Naive B cell (primary cell): ENCODE measurements around the gene DLK1. TPM values are rescaled to one million over a fixed set of nuclear protein-coding genes. Genes with fewer than 3 reads are reported as not detected.

Experiments used
- ATAC-seq, 2 donors: fragments of 150-1000 bp; cut with Tn5 transposase; 2 replicates each; pipeline ENCODE4 v1.10.0; 2021; ENCODE audit warnings: low read depth in 2 of 2, mild to moderate bottlenecking in 2 of 2, moderate library complexity in 2 of 2
- DNase-seq: peaks from one replicate; pipeline ENCODE4 v3.0.0; 2022
- H3K27ac Mint-ChIP-seq, 6 donors: one replicate each; pipeline ENCODE4 v1.8.0; 2020 to 2022; ENCODE audit warnings: mild to moderate bottlenecking in 6 of 6, mixed read lengths in 6 of 6, moderate library complexity in 5 of 6, inconsistent platforms in 2 of 6
- H3K27me3 Mint-ChIP-seq, 3 donors: one replicate each; pipeline ENCODE4 v1.8.0; 2021 to 2022; ENCODE audit warnings: mixed read lengths in 3 of 3, mild to moderate bottlenecking in 1 of 3
- H3K36me3 Mint-ChIP-seq, 2 donors: one replicate each; pipeline ENCODE4 v1.8.0; 2020 to 2022; ENCODE audit warnings: mixed read lengths in 2 of 2, inconsistent platforms in 1 of 2, mild to moderate bottlenecking in 1 of 2
- H3K4me1 Mint-ChIP-seq, 3 donors: one replicate each; pipeline ENCODE4 v1.8.0; 2020 to 2022; ENCODE audit warnings: mixed read lengths in 3 of 3, inconsistent platforms in 1 of 3, mild to moderate bottlenecking in 1 of 3, moderate library complexity in 1 of 3
- H3K4me3 Mint-ChIP-seq, 8 donors: one replicate each; pipeline ENCODE4 v1.8.0; 2020 to 2022; ENCODE audit warnings: mild to moderate bottlenecking in 8 of 8, mixed read lengths in 8 of 8, moderate library complexity in 8 of 8, inconsistent platforms in 2 of 8
- H3K9me3 Mint-ChIP-seq, 7 donors: one replicate each; pipeline ENCODE4 v1.8.0; 2020 to 2022; ENCODE audit warnings: mixed read lengths in 7 of 7, mild to moderate bottlenecking in 5 of 7, inconsistent platforms in 2 of 7, moderate library complexity in 1 of 7
- polyA plus RNA-seq, 6 donors: library from polyadenylated mRNA; unstranded; fragments of 300-500 nt; fragmentation: Illumina TruSeq; gene quantifications; one replicate each; pipeline ENCODE4 v1.2.3, GENCODE V29; 2021; ENCODE audit warnings: low read depth in 6 of 6

DLK1 gene
- polyA plus RNA-seq, 6 donors from 2014 or later: not detected

DNA sequence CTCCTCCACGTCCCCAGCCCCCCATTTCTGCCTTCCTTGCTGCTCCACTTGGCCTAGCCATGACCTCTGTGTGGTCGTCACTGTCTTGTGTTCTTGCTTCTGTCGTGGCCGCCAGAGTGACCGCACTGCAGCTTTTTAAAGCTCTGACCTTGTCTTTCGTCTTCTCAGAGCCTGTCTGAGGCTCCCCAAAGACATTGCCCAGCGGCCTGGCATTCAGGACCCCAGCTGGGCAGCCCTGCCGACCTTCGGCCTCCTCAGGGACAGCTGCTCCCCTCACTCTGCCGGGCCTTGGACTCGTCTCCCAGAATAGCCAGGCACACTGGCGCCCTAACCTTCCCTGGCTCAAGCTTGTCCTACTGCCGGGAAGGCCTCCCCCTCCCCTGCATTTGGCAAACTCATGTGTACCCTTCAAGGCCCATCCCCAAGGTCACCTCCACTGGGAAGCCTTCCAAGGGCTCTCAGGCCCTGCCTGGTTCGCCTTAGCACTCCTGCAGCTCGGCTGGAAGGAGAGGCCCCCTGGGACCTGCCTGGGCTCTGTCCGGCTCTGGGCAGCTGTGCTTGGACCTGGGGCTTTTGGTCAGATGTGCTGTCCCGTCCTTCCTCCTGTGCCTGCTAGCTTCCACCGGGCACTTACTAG, 15.7 kb upstream of the DLK1 start:
- H3K27me3 Mint-ChIP-seq: peaks cover 18 to 49% (median 46%) of the 10 kb centered on the region in 3 donors
- no peak for DNase-seq

DNA sequence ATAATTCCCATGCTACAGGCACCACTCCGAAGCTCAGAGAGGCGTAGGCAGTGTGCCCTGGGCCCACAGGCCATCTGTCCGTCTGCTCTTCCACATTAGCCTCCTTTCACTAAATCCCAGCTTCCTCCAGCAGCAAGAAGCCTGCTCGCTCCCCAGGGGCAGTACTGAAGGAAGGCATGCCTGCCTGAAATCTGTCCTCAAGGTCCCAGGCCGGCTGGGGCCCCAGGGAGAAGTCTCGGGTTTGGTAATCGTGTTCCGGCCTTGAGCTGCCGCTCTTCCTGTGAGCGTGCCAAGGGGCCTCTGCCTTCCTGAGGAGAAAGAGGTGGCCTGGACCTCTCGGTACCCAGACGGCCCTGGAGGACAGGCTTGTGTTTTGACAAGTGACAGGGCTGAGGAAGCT, 15.2 kb upstream of the DLK1 start:
- no peak for DNase-seq

More for the DNA sequence above, 15.7 kb upstream of the DLK1 start:
- peaks cover 15 to 25% (median 22%) of the 10 kb centered on the region in 3 donors for H3K4me1 Mint-ChIP-seq
- H3K4me3 Mint-ChIP-seq: peak overlapping the region in 2 of 8 donors; percentile 13 to 63
- ATAC-seq: no peak
- no peak overlapping the region for H3K27ac Mint-ChIP-seq
- H3K9me3 Mint-ChIP-seq: peaks cover 0 to 5% (median 1%) of the 10 kb centered on the region in 7 donors
- H3K36me3 Mint-ChIP-seq: peaks cover 0 to under 1% of the 10 kb centered on the region in 2 donors

DNA sequence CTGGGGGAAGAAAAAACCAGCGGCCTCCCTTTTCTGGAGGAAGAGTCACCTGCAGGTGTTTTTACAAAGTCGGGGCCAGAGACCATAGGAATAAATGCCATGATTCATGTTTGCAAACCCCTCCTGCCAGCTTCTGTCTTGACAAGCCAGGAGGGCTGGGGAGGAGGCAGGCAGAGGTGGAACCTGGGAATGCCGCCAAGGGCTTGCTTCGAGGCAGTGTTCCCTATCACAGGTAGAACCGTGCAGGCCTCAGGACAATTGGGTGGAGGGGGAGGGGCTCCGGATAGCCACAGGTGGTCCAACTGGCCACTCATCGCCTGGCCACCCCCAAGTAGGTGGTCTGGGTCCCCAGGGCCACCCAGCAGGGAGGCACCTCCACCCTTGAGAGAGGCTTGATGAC, 14.2 kb upstream of the DLK1 start:
- H3K36me3 Mint-ChIP-seq: peaks cover 0 to 7% of the 10 kb centered on the region in 2 donors
- H3K27me3 Mint-ChIP-seq: peaks cover 16 to 50% (median 49%) of the 10 kb centered on the region in 3 donors
- ATAC-seq: no peak
- H3K4me1 Mint-ChIP-seq: peaks cover 19 to 32% (median 24%) of the 10 kb centered on the region in 3 donors
- H3K27ac Mint-ChIP-seq: no peak overlapping the region
- H3K9me3 Mint-ChIP-seq: peaks cover 0 to 10% (median 4%) of the 10 kb centered on the region in 7 donors
- no peak overlapping the region for H3K4me3 Mint-ChIP-seq
- no peak for DNase-seq

More for the DNA sequence above, 15.2 kb upstream of the DLK1 start:
- Mint-ChIP-seq H3K9me3 (peaks cover 0 to 9% (median 4%) of the 10 kb centered on the region in 7 donors), H3K36me3 (peaks cover 0 to 6% of the 10 kb centered on the region in 2 donors), H3K4me1 (peaks cover 15 to 29% (median 24%) of the 10 kb centered on the region in 3 donors), H3K4me3 (no peak overlapping the region), H3K27me3 (peaks cover 18 to 51% (median 50%) of the 10 kb centered on the region in 3 donors), H3K27ac (no peak overlapping the region)
- ATAC-seq: no peak

DNA sequence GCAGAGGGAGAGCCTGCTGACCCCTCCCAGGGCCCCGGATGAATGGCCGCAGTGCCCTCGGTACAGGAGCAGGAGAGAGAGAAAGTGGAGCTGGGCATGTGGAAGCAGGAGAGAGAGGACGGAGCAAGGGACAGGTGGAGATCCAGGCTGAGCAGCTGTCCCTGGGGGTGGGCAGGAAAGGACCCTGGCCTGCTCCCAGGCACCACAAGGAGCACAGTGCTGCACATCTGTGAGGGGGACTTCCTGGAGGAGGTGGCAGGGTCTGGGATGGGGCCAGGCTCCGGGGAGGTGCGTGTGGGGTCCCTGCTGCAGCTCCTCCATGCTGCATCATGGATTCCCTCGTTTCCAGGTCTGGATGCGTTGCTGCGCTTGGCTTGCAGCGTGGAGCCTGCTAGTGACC, 13.0 kb upstream of the DLK1 start:
- Mint-ChIP-seq H3K36me3 (peaks cover 0 to 7% of the 10 kb centered on the region in 2 donors), H3K9me3 (peaks cover 0 to 10% (median 4%) of the 10 kb centered on the region in 7 donors), H3K4me3 (no peak overlapping the region), H3K27me3 (peaks cover 23 to 62% (median 61%) of the 10 kb centered on the region in 3 donors), H3K27ac (peak overlapping the region in 3 of 6 donors; percentile 15 to 37 (median 35)), H3K4me1 (peaks cover 20 to 33% (median 24%) of the 10 kb centered on the region in 3 donors)
- no peak for DNase-seq
- ATAC-seq: no peak

DNA sequence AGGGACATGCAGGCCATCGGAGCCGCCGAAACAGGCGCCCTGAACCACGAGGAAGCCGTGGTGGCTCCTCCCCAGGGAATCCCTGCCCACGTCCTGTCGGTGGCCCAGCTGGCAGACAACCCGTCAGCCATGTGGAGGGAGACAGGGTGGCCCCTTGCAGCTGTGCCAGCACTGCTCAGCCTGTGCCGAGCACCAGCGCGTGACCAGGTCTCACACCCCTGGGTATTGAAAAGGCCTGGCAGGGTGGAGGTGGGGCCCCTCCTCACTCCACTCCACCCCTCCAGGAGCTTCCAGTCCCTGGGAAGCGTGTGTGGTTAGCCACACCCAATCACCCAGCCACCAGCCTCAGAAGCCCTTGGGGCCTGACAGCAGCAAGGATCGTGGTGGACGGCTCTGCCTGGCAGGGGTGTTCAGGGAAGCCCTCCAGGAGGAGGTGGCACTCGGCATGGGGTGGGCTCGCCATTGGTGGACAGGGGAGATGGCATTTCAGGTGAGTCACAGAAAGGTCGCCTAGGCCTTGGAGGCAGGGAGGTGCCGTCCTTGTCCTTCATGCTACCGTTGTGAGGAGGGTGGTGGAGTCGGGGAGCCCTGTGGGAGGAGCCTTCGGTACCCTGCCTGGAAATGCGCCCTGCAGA, 12.3 kb upstream of the DLK1 start:
- ATAC-seq: peak; percentile 69 to 84
- Mint-ChIP-seq H3K27ac (peak overlapping the region in 2 of 6 donors; percentile 35 to 54), H3K27me3 (peaks cover 28 to 69% (median 68%) of the 10 kb centered on the region in 3 donors), H3K4me3 (peak overlapping the region in 1 of 8 donors; percentile 20), H3K36me3 (peaks cover 0 to 7% of the 10 kb centered on the region in 2 donors), H3K4me1 (peaks cover 20 to 33% (median 24%) of the 10 kb centered on the region in 3 donors), H3K9me3 (peaks cover 0 to 10% (median 4%) of the 10 kb centered on the region in 7 donors)
- DNase-seq: peak; percentile 38

DNA sequence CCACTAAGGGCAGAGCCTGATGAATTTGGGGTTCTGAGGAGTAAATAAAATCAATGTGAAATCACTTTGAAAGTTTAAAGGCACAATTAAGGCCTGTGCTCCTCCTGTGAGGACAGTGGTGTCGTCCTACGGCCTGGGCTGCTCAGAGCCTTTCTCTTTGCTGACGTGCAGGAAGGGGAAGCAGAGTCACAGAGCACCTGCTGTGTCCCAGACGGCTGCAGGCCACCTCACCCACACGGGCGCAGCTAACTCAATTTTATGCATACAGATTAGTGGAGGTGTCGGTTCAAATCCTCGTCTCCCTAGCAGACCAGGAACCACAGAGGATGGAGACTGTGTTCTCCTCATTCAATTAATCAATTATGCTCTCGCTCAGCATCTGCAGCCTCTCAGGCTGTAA, 11.4 kb upstream of the DLK1 start:
- DNase-seq: peak; percentile 19
- peaks cover 0 to 7% of the 10 kb centered on the region in 2 donors for H3K36me3 Mint-ChIP-seq
- peak in 1 of 2 donors; percentile 39 for ATAC-seq
- H3K4me3 Mint-ChIP-seq: no peak overlapping the region
- peaks cover 20 to 33% (median 22%) of the 10 kb centered on the region in 3 donors for H3K4me1 Mint-ChIP-seq
- H3K9me3 Mint-ChIP-seq: peaks cover 0 to 8% (median 4%) of the 10 kb centered on the region in 7 donors
- H3K27me3 Mint-ChIP-seq: peaks cover 28 to 76% (median 75%) of the 10 kb centered on the region in 3 donors
- H3K27ac Mint-ChIP-seq: peak overlapping the region in 2 of 6 donors; percentile 45 to 47

DNA sequence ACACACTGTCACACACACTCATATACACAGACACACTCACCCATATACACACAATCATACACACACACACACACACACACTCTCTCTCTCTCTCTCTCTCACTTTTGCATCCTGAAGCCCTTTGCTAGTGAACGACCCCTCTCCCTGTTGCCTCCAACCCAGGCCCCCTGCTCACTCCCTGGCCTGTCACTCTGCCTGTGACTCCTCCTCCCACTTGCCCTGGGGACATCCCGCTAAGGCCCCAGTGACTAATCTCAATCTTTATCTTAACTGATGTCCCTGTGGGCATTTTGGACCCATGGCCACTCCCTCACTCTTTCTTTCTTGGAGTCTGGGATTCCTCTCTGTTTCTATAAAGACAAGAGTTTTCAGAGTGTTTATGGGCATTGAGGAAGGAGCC, 10.9 kb upstream of the DLK1 start:
- DNase-seq: no peak
- no peak for ATAC-seq
- H3K27ac Mint-ChIP-seq: peak overlapping the region in 1 of 6 donors; percentile 47
- peaks cover 0 to 7% of the 10 kb centered on the region in 2 donors for H3K36me3 Mint-ChIP-seq
- no peak overlapping the region for H3K4me3 Mint-ChIP-seq
- peaks cover 0 to 8% (median 4%) of the 10 kb centered on the region in 7 donors for H3K9me3 Mint-ChIP-seq
- peaks cover 24 to 75% (median 71%) of the 10 kb centered on the region in 3 donors for H3K27me3 Mint-ChIP-seq
- H3K4me1 Mint-ChIP-seq: peaks cover 20 to 33% (median 22%) of the 10 kb centered on the region in 3 donors

DNA sequence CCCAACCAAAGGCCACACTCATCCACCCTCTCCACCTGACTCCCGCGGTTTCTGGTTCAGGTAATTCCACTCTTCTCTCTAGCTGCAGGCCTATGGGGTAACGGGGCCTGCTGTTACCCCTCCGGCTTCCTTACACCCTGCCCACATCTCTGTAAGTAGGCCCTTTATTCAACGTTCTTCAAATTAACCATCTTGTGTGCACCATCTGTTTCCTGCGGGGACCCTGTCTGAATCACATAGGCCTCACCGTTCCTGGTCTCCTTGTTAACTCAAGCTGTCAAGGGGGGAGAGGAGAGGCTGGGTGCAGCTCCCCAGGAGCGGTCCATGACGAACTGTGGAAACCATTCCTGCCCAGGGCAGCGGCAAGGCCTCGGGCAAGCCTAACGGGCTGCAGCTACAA, 9.3 kb upstream of the DLK1 start:
- peaks cover 25 to 68% (median 64%) of the 10 kb centered on the region in 3 donors for H3K27me3 Mint-ChIP-seq
- ATAC-seq (no peak), DNase-seq (no peak)
- H3K36me3 Mint-ChIP-seq: peaks cover 0 to 7% of the 10 kb centered on the region in 2 donors
- H3K9me3 Mint-ChIP-seq: peaks cover 0 to 7% (median 4%) of the 10 kb centered on the region in 7 donors
- no peak overlapping the region for H3K4me3 Mint-ChIP-seq
- H3K4me1 Mint-ChIP-seq: peaks cover 20 to 28% (median 22%) of the 10 kb centered on the region in 3 donors
- no peak overlapping the region for H3K27ac Mint-ChIP-seq

DNA sequence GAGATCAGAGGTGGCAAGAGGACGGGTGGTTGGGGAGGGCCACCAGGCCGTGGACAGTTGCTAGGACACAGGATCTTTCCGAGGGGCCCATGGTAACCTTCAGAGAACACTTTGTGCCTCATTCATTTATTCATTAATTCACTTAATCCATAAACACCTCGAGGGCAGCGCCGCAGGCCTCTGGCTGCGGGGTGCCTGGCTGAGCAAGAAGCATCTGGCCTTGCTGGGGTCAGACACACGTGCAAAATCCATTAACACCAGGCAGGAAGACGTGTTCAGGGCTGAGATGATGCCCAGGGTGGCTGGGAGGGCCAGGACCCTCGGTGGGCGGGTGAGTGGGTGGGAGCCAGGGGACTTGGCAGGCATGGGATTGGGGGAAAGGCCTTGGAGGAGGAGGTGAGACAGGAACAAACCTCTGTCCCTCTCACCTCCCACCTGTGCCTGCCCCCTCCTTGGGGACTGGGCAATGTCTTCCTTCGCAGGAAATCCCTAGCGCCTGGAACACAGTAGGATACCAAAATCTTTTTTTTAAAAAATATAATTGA, 6.6 kb upstream of the DLK1 start:
- peaks cover 0 to 7% of the 10 kb centered on the region in 2 donors for H3K36me3 Mint-ChIP-seq
- H3K4me3 Mint-ChIP-seq: no peak overlapping the region
- ATAC-seq: no peak
- H3K27ac Mint-ChIP-seq: no peak overlapping the region
- peaks cover 25 to 70% (median 66%) of the 10 kb centered on the region in 3 donors for H3K27me3 Mint-ChIP-seq
- H3K4me1 Mint-ChIP-seq: peaks cover 4 to 15% (median 5%) of the 10 kb centered on the region in 3 donors
- DNase-seq: no peak
- peaks cover 0 to 7% (median 4%) of the 10 kb centered on the region in 7 donors for H3K9me3 Mint-ChIP-seq

DNA sequence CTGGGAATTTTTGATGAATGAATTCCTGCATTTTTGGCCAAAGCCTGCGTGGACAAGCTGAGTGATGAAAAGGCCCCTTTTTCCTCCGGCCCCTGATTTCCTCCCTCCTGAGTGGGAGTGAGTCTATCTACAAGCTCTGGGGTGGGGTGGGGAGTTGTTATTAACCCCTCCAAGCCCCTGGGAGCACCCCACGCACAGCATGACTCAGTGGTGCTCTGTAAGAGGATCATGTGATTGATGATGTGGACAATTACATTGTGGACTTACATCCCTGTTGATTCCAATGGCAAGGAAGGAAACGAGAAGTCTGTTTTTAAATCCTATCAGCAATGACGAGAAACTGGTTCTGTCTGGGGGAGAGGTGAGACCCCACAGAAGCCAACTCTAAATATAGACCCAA, 5.1 kb upstream of the DLK1 start:
- Mint-ChIP-seq H3K27ac (no peak overlapping the region), H3K4me3 (no peak overlapping the region), H3K36me3 (peaks cover 0 to 10% of the 10 kb centered on the region in 2 donors), H3K9me3 (peaks cover 0 to 7% (median 4%) of the 10 kb centered on the region in 7 donors), H3K4me1 (peaks cover 4 to 5% (median 4%) of the 10 kb centered on the region in 3 donors), H3K27me3 (peaks cover 34 to 75% (median 74%) of the 10 kb centered on the region in 3 donors)
- DNase-seq (no peak), ATAC-seq (no peak)

DNA sequence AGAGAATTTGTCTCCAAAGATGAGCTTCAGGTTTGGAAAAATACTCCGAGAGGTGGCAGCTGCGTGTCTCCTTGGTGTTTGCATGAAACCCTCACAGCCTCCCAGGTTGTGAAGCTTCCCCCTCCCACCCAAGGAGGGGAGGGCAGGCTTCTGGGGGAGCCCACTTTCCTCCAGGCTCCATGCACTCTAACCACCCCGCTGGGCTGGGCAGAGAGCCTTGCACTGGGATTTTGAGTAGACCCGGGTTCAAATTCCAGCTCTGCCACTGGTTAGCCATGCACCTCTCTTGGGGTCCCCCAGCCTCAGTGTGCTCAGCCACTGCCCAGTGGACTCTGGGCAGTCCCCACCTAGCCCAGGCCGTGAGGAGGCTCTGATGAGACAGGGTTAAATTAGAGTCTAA, 4.3 kb upstream of the DLK1 start:
- peaks cover 2 to 6% (median 2%) of the 10 kb centered on the region in 3 donors for H3K4me1 Mint-ChIP-seq
- DNase-seq: no peak
- no peak overlapping the region for H3K4me3 Mint-ChIP-seq
- H3K27ac Mint-ChIP-seq: no peak overlapping the region
- ATAC-seq: no peak
- H3K36me3 Mint-ChIP-seq: peaks cover 0 to 9% of the 10 kb centered on the region in 2 donors
- peaks cover 32 to 77% (median 72%) of the 10 kb centered on the region in 3 donors for H3K27me3 Mint-ChIP-seq
- peaks cover 0 to 7% (median 3%) of the 10 kb centered on the region in 7 donors for H3K9me3 Mint-ChIP-seq

DNA sequence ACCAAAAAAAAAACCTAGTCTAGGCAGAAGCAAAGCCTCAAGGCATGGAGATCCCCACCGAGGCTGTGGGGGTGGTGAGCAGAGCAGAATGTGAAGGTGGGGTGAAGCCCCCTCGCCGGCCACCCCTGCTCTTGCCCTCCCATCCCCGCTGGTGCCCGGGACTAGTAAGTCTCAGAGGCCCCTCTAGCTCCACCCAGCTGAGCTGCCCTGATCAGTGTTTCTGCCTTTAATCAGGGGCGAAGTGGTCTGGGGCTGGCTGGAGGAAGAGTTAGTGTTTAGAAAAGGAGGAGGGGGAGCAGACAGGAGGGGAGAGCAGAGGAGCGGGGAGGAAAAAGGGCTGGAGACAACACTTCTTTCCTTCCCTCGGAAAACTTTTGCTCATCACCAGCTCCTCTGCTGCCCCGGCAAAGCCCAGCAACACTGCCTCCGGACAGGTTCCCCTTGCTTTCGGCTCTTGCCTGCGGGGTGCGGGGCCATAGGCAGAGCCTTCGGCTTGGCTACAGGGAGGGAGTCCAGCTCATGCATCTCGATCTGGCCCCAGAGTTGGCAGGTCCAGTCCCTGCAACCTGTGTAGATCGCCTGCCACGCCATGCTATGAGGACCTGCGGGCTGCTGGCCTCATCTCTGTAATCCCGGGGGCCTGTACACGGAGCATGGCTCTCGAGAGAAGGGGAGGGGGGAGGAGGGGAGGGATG, 3.4 kb upstream of the DLK1 start:
- Mint-ChIP-seq H3K27ac (no peak overlapping the region), H3K9me3 (peaks cover 0 to 7% (median 3%) of the 10 kb centered on the region in 7 donors), H3K36me3 (peaks cover 0 to 9% of the 10 kb centered on the region in 2 donors), H3K4me1 (peaks cover 0 to 7% (median 0%) of the 10 kb centered on the region in 3 donors), H3K27me3 (peaks cover 28 to 77% (median 72%) of the 10 kb centered on the region in 3 donors), H3K4me3 (no peak overlapping the region)
- DNase-seq: no peak
- no peak for ATAC-seq
